Neural progenitor cell (in vitro differentiated cells): ENCODE data around the gene GART. TPM values are rescaled to one million over a fixed set of nuclear protein-coding genes. Genes with fewer than 3 reads are reported as not detected.
A peak's percentile ranks its signal among the peaks of the same experiment; 100 is the strongest.

Source experiments
- DNase-seq: peaks from one replicate; pipeline ENCODE4 v3.0.0-alpha.2; 2016; ENCODE audit warnings: low spot score
- H2AFZ ChIP-seq: fragments of 200-600 bp; sonication (generic); replicated peaks from 2 replicates; pipeline ENCODE4 v1.6.1; 2016; ENCODE audit warnings: antibody characterized with exemption
- H3F3A ChIP-seq: fragments of 200-600 bp; sonication (generic); 2 replicates; pipeline ENCODE4 v1.6.1; 2016; ENCODE audit warnings: antibody characterized with exemption, low read depth
- H3K27ac ChIP-seq: fragments of 200-600 bp; sonication (generic); 2 replicates; pipeline ENCODE4 v1.5.1; 2016; ENCODE audit warnings: mild to moderate bottlenecking
- H3K27me3 ChIP-seq: fragments of 200-600 bp; sonication (generic); 2 replicates; pipeline ENCODE4 v1.6.1; 2016; ENCODE audit warnings: mild to moderate bottlenecking, moderate library complexity
- H3K36me3 ChIP-seq: fragments of 200-600 bp; sonication (generic); 2 replicates; pipeline ENCODE4 v1.5.1; 2016
- H3K4me1 ChIP-seq: fragments of 200-600 bp; sonication (generic); 2 replicates; pipeline ENCODE4 v1.6.1; 2016; ENCODE audit warnings: mixed run types
- H3K4me2 ChIP-seq: fragments of 200-600 bp; sonication (generic); 2 replicates; pipeline ENCODE4 v1.6.1; 2016
- H3K4me3 ChIP-seq: fragments of 200-600 bp; sonication (generic); 2 replicates; pipeline ENCODE4 v1.5.1; 2016
- H3K79me2 ChIP-seq: fragments of 200-600 bp; sonication (generic); 2 replicates; pipeline ENCODE4 v1.6.1; 2016; ENCODE audit warnings: low read depth
- H3K9ac ChIP-seq: fragments of 200-600 bp; sonication (generic); 2 replicates; pipeline ENCODE4 v1.6.1; 2016
- H3K9me3 ChIP-seq: fragments of 200-600 bp; sonication (generic); 2 replicates; pipeline ENCODE4 v1.5.1; 2016; ENCODE audit warnings: low read depth
- H4K20me1 ChIP-seq: fragments of 200-600 bp; sonication (generic); 2 replicates; pipeline ENCODE4 v1.6.1; 2016; ENCODE audit warnings: low read depth
- H3K27ac Mint-ChIP-seq: 3 replicates; pipeline ENCODE4 v1.8.0; 2021; ENCODE audit warnings: mixed read lengths
- H3K27me3 Mint-ChIP-seq: 2 replicates; pipeline ENCODE4 v1.8.0; 2022; ENCODE audit warnings: low read depth, mild to moderate bottlenecking, inconsistent platforms, moderate library complexity, mixed read lengths; ENCODE audit not compliant: insufficient read depth
- H3K36me3 Mint-ChIP-seq: 3 replicates; pipeline ENCODE4 v1.8.0; 2021; ENCODE audit warnings: mixed read lengths
- H3K4me1 Mint-ChIP-seq: 3 replicates; pipeline ENCODE4 v1.8.0; 2021; ENCODE audit warnings: mixed read lengths
- H3K4me3 Mint-ChIP-seq: 3 replicates; pipeline ENCODE4 v1.8.0; 2021; ENCODE audit warnings: mild to moderate bottlenecking, moderate library complexity, mixed read lengths
- H3K9me3 Mint-ChIP-seq: 3 replicates; pipeline ENCODE4 v1.8.0; 2020; ENCODE audit warnings: mixed read lengths
- EZH2 ChIP-seq: fragments of 200-600 bp; sonication (generic); IDR thresholded peaks from 2 replicates; pipeline ENCODE4 v1.6.1; 2017; ENCODE audit warnings: antibody characterized with exemption, mild to moderate bottlenecking, moderate library complexity
- EZH2phosphoT487 ChIP-seq: fragments of 200-600 bp; sonication (generic); IDR thresholded peaks from 2 replicates; pipeline ENCODE4 v1.6.1; 2017; ENCODE audit warnings: antibody characterized with exemption
- total RNA-seq: library from RNA; depleted of rRNA; stranded (reverse); fragments of >200 nt; gene quantifications from 2 replicates; pipeline ENCODE4 v1.2.3, GENCODE V29; 2015; ENCODE audit warnings: low replicate concordance
- TF ChIP-seq, protein P1 (sequence below): fragments of 200-600 bp; sonication (generic); IDR thresholded peaks from 2 replicates; pipeline ENCODE4 v1.5.1; 2017; ENCODE audit warnings: antibody characterized with exemption, mild to moderate bottlenecking

Gene GART
- total RNA-seq, 1 donor from 2014 or later: 129 TPM

DNA sequence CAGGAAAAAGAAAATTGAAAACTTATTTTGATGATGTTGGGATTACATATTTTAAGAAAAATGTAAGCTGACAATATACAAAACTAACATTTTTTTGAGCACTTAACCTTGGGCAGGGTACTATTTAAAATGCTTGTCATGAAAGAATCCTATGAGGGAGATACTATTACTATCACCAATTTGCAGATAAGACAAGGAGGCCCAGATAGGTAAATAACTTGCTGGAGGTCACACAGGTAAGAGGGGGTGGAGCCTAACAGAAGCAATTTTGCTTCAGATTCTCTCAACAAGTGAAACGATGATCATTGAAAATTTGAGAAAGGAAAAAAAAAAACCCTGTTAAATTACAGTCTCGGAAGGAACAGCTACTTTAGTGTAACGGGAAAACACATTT lies 1.2 kb downstream of the GART start:
- no peaks in the 10 kb centered on the region for H3K9me3 ChIP-seq
- H3K79me2 ChIP-seq: peaks cover 91% of the 10 kb centered on the region
- peaks cover 25% of the 10 kb centered on the region for H4K20me1 ChIP-seq
- Mint-ChIP-seq H3K4me1 (peaks cover 31% of the 10 kb centered on the region), H3K4me3 (peak overlapping the region; percentile 100), H3K27me3 (peaks cover 7% of the 10 kb centered on the region), H3K9me3 (no peaks in the 10 kb centered on the region), H3K27ac (no peak overlapping the region), H3K36me3 (peaks cover 20% of the 10 kb centered on the region)
- H3K27me3 ChIP-seq: no peaks in the 10 kb centered on the region
- H2AFZ ChIP-seq: no peak overlapping the region
- H3K36me3 ChIP-seq: peaks cover 4% of the 10 kb centered on the region
- H3F3A ChIP-seq: peaks cover 30% of the 10 kb centered on the region
- H3K4me3 ChIP-seq: peak overlapping the region; percentile 96
- peaks cover 23% of the 10 kb centered on the region for H3K4me1 ChIP-seq
- DNase-seq: no peak
- no peak overlapping the region for H3K9ac ChIP-seq
- TF ChIP-seq, protein P1, sequence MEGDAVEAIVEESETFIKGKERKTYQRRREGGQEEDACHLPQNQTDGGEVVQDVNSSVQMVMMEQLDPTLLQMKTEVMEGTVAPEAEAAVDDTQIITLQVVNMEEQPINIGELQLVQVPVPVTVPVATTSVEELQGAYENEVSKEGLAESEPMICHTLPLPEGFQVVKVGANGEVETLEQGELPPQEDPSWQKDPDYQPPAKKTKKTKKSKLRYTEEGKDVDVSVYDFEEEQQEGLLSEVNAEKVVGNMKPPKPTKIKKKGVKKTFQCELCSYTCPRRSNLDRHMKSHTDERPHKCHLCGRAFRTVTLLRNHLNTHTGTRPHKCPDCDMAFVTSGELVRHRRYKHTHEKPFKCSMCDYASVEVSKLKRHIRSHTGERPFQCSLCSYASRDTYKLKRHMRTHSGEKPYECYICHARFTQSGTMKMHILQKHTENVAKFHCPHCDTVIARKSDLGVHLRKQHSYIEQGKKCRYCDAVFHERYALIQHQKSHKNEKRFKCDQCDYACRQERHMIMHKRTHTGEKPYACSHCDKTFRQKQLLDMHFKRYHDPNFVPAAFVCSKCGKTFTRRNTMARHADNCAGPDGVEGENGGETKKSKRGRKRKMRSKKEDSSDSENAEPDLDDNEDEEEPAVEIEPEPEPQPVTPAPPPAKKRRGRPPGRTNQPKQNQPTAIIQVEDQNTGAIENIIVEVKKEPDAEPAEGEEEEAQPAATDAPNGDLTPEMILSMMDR: no peak
- TF ChIP-seq EZH2 (no peak), EZH2phosphoT487 (no peak)
- H3K27ac ChIP-seq: no peak overlapping the region
- H3K4me2 ChIP-seq: peak overlapping the region; percentile 81

DNA sequence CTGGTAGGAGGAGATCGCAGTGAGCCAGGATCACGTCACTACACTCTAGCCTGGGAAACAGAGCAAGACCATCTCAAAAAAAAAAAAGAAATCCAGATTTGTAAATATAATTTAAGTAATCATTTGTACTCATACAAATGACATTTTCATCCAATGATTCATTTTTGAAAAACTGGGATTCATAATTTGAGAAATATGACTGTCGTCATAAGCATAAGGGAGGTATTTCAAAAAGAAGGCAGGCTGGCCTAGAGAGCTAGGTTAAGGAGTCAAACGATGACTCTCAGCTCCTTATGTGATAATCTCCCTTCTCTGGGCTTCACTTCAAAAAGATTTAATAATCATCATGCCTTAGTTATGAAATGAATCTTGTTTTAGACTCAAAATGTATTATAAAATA lies 2.3 kb downstream of the GART start:
- DNase-seq: no peak
- Mint-ChIP-seq H3K27ac (no peak overlapping the region), H3K27me3 (peaks cover 7% of the 10 kb centered on the region), H3K36me3 (peaks cover 27% of the 10 kb centered on the region), H3K9me3 (no peaks in the 10 kb centered on the region), H3K4me3 (no peak overlapping the region), H3K4me1 (peaks cover 25% of the 10 kb centered on the region)
- H3K4me1 ChIP-seq: peaks cover 15% of the 10 kb centered on the region
- no peak overlapping the region for H3K4me3 ChIP-seq
- H3K79me2 ChIP-seq: peaks cover 80% of the 10 kb centered on the region
- H3K9me3 ChIP-seq: no peaks in the 10 kb centered on the region
- H3K9ac ChIP-seq: no peak overlapping the region
- no peak for TF ChIP-seq EZH2
- TF ChIP-seq, protein P1: no peak
- no peak for TF ChIP-seq EZH2phosphoT487
- no peak overlapping the region for H3K27ac ChIP-seq
- peaks cover 28% of the 10 kb centered on the region for H3F3A ChIP-seq
- H2AFZ ChIP-seq: no peak overlapping the region
- no peaks in the 10 kb centered on the region for H3K27me3 ChIP-seq
- peak overlapping the region; percentile 81 for H3K4me2 ChIP-seq
- H4K20me1 ChIP-seq: peaks cover 14% of the 10 kb centered on the region
- peaks cover 4% of the 10 kb centered on the region for H3K36me3 ChIP-seq

DNA sequence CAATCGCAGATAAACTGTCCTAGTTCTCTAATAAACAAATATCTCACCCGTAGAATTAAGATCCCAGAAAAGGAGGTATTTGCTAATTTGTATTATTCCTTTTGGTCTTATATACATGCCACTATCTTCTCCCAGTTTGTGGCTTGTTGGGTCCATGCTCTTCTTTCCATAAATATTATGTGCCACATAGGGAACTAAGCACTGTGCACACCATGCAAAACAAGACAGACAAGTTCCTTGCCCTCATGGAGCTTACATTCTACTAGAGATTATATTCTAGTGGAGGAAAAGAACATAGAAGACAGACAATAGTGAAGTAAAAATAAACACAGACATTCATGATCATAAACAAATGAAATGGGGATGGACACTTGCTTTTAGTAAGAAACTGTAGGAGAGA lies 4.7 kb downstream of the GART start:
- H3K27me3 ChIP-seq: no peaks in the 10 kb centered on the region
- H3K27me3 Mint-ChIP-seq: peaks cover 2% of the 10 kb centered on the region
- no peaks in the 10 kb centered on the region for H4K20me1 ChIP-seq
- H3K9me3 ChIP-seq: no peaks in the 10 kb centered on the region
- H3K27ac Mint-ChIP-seq: no peak overlapping the region
- peaks cover 9% of the 10 kb centered on the region for H3K4me1 ChIP-seq
- no peak overlapping the region for H3K4me3 ChIP-seq
- H3K9me3 Mint-ChIP-seq: no peaks in the 10 kb centered on the region
- H3K79me2 ChIP-seq: peaks cover 62% of the 10 kb centered on the region
- no peak overlapping the region for H3K4me3 Mint-ChIP-seq
- peaks cover 33% of the 10 kb centered on the region for H3K36me3 Mint-ChIP-seq
- no peak overlapping the region for H3K27ac ChIP-seq
- H3K4me1 Mint-ChIP-seq: peaks cover 14% of the 10 kb centered on the region
- TF ChIP-seq, protein P1: no peak
- TF ChIP-seq EZH2phosphoT487: no peak
- TF ChIP-seq EZH2: no peak
- no peak overlapping the region for H3K9ac ChIP-seq
- H3F3A ChIP-seq: peaks cover 21% of the 10 kb centered on the region
- H2AFZ ChIP-seq: no peak overlapping the region
- no peak overlapping the region for H3K4me2 ChIP-seq
- peaks cover 12% of the 10 kb centered on the region for H3K36me3 ChIP-seq
- no peak for DNase-seq
